ENCODE results near the gene PKP1. TPM values are rescaled to one million over a fixed set of nuclear protein-coding genes. Genes with fewer than 3 reads are reported as not detected.

The PKP1 gene
- total and polyA plus RNA-seq, 2 of the 4 experiments (the other 2 are of a cell fraction) = 0.18 to 0.36 TPM

DNA sequence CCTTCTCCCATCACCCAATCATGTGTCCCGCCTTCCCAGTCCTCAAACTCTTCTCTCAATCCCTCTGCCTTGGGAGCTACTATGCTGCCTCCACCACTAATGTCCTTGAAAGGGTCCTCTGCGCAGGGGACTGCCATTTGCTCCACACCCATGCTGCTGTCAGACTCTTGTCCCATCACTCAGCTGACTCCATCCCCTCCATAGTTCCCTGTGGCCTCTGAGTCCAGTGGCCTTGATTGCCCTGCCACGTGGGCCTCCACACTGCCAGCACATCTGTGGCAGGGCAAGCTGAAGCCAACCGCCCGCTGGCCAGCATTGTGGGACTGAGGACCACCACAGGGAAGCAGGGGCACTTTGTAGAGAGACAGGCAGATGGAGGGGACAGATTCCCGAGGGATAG, 95.5 kb downstream of the PKP1 start:
- H3K14ac ChIP-seq (replicated peaks; ENCODE audit: low read depth, low read length) = no peak overlapping the region
- peaks cover 18% of the 10 kb centered on the region for H3K4me1 ChIP-seq (ENCODE audit: control insufficient read depth, insufficient read depth, low read length)
- no peak overlapping the region for H3K27ac ChIP-seq (ENCODE audit: insufficient read depth, low read length)
- dilution Hi-C loops (cut with HindIII; ENCODE audit: low sequenced_read_pairs, unreplicated experiment) (no loop called here), intact Hi-C loops (cut with micrococcal nuclease) (no loop called here), in situ Hi-C loops (cut with MboI; ENCODE audit: low sequenced_read_pairs) (no loop called here)
- no TSS peak for BruUV-seq (replicated peaks)
- H4K91ac ChIP-seq (ENCODE audit: insufficient read depth, low read depth, low read length) = no peak overlapping the region
- ChIA-PET CTCF (interaction anchor here (1.5 kb wide), 1 partner anchor 18 kb away, joined by 3 read pairs; no protein-coding TSS in a partner anchor), POLR2A (ENCODE audit: unreplicated experiment) (no interaction called here)
- H3K36me3 ChIP-seq (ENCODE audit: control insufficient read depth, insufficient read depth, low read length) = no peaks in the 10 kb centered on the region
- TF ChIP-seq, protein P1, sequence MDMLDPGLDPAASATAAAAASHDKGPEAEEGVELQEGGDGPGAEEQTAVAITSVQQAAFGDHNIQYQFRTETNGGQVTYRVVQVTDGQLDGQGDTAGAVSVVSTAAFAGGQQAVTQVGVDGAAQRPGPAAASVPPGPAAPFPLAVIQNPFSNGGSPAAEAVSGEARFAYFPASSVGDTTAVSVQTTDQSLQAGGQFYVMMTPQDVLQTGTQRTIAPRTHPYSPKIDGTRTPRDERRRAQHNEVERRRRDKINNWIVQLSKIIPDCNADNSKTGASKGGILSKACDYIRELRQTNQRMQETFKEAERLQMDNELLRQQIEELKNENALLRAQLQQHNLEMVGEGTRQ (IDR thresholded peaks at IDR 0.05; ENCODE audit: low read depth, low read length) = no peak
- TF ChIP-seq BHLHE40 (IDR thresholded peaks at IDR 0.05; ENCODE audit: low read depth, low read length) = no peak
- TF ChIP-seq FOS (IDR thresholded peaks at IDR 0.05; ENCODE audit: low read depth, low read length) = no peak
- TF ChIP-seq CEBPB (IDR thresholded peaks at IDR 0.05; ENCODE audit: low read depth, low read length) = no peak
- TF ChIP-seq, protein P2, sequence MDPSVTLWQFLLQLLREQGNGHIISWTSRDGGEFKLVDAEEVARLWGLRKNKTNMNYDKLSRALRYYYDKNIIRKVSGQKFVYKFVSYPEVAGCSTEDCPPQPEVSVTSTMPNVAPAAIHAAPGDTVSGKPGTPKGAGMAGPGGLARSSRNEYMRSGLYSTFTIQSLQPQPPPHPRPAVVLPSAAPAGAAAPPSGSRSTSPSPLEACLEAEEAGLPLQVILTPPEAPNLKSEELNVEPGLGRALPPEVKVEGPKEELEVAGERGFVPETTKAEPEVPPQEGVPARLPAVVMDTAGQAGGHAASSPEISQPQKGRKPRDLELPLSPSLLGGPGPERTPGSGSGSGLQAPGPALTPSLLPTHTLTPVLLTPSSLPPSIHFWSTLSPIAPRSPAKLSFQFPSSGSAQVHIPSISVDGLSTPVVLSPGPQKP (IDR thresholded peaks at IDR 0.05; ENCODE audit: borderline replicate concordance, low read depth, low read length) = no peak
- no peak for TF ChIP-seq MXI1 (IDR thresholded peaks at IDR 0.05; ENCODE audit: borderline replicate concordance, low read depth, low read length)
- TF ChIP-seq NFE2L2 (IDR thresholded peaks at IDR 0.05; ENCODE audit: low read depth, low read length) = no peak
- no peak for TF ChIP-seq RFX5 (IDR thresholded peaks at IDR 0.05; ENCODE audit: low read depth, low read length)
- TF ChIP-seq RCOR1 (IDR thresholded peaks at IDR 0.05; ENCODE audit: insufficient replicate concordance, low read length) = no peak
- TF ChIP-seq SMC3 (IDR thresholded peaks at IDR 0.05; ENCODE audit: low read depth, low read length) = no peak
- TF ChIP-seq MAZ (IDR thresholded peaks at IDR 0.05; ENCODE audit: borderline replicate concordance, low read depth, low read length) = no peak
- TF ChIP-seq POLR2A (IDR thresholded peaks at IDR 0.05; ENCODE audit: low read depth, low read length) = no peak
- no peak for TF ChIP-seq RAD21 (IDR thresholded peaks at IDR 0.05; ENCODE audit: low read length)
- no peak for TF ChIP-seq CHD1 (IDR thresholded peaks at IDR 0.05; ENCODE audit: low read depth, low read length)
- no peak for TF ChIP-seq MAFK (IDR thresholded peaks at IDR 0.05; ENCODE audit: low read depth, low read length)
- TF ChIP-seq, protein P3, sequence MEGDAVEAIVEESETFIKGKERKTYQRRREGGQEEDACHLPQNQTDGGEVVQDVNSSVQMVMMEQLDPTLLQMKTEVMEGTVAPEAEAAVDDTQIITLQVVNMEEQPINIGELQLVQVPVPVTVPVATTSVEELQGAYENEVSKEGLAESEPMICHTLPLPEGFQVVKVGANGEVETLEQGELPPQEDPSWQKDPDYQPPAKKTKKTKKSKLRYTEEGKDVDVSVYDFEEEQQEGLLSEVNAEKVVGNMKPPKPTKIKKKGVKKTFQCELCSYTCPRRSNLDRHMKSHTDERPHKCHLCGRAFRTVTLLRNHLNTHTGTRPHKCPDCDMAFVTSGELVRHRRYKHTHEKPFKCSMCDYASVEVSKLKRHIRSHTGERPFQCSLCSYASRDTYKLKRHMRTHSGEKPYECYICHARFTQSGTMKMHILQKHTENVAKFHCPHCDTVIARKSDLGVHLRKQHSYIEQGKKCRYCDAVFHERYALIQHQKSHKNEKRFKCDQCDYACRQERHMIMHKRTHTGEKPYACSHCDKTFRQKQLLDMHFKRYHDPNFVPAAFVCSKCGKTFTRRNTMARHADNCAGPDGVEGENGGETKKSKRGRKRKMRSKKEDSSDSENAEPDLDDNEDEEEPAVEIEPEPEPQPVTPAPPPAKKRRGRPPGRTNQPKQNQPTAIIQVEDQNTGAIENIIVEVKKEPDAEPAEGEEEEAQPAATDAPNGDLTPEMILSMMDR (conservative IDR thresholded peaks at IDR 0.05; ENCODE audit: low read depth, low read length) = no peak
- no peak overlapping the region for H3K9ac ChIP-seq (ENCODE audit: low read depth, low read length)
- no peak overlapping the region for H3K4me2 ChIP-seq (ENCODE audit: low read depth, low read length)
- H2BK15ac ChIP-seq (ENCODE audit: low read depth, low read length) = no peak overlapping the region
- H4K20me1 ChIP-seq (ENCODE audit: insufficient read depth, low read length) = no peaks in the 10 kb centered on the region
- H3K23ac ChIP-seq (ENCODE audit: low read depth, low read length) = no peak overlapping the region
- no peak overlapping the region for H3K56ac ChIP-seq (ENCODE audit: extremely low read depth, insufficient read depth, low read length)
- no peak overlapping the region for H2AFZ ChIP-seq (replicated peaks; ENCODE audit: low read length, poor library complexity)
- ATAC-seq (ENCODE audit: low read depth) (no peak), DNase-seq (no peak)
- H3K9me3 ChIP-seq (ENCODE audit: control insufficient read depth, insufficient read depth, low read length) = no peaks in the 10 kb centered on the region; the same call in 1 of the 2 replicates
- no peak overlapping the region for H2BK5ac ChIP-seq (ENCODE audit: low read depth, low read length, poor library complexity, severe bottlenecking)
- no peak overlapping the region for H2BK120ac ChIP-seq (ENCODE audit: low read depth, low read length)
- no peak overlapping the region for H2AK9ac ChIP-seq (replicated peaks; ENCODE audit: low read depth, low read length, poor library complexity)
- H3K27me3 ChIP-seq (ENCODE audit: control insufficient read depth, insufficient read depth, low read length) = peaks cover 23% of the 10 kb centered on the region
- WGBS, 2 experiments (ENCODE audit: extremely low coverage in 2 of 2, insufficient read length in 1 of 2) = 77% methylated on average over 3 of the region's 6 CpGs; no CpG with 5 or more reads in 1 of the 2 experiments
- H3K79me1 ChIP-seq (ENCODE audit: low read depth in 1 of 2, low read length in 2 of 2) = no peaks in the 10 kb centered on the region
- no peak overlapping the region for H3K4me3 ChIP-seq (ENCODE audit: insufficient read depth, low read depth, low read length)
- H2AK5ac ChIP-seq (ENCODE audit: low read depth, low read length) = no peak overlapping the region; the same call in 1 of the 2 replicates
- no peak overlapping the region for H3K18ac ChIP-seq (ENCODE audit: low read depth, low read length)
- no peak overlapping the region for H4K8ac ChIP-seq (ENCODE audit: low read depth in 2 of 2, low read length in 2 of 2)
- H4K5ac ChIP-seq (ENCODE audit: low read depth, low read length) = no peak overlapping the region
- H3K9me1 ChIP-seq (ENCODE audit: insufficient read depth, low read length) = peaks cover 8% of the 10 kb centered on the region
- no peak overlapping the region for H2BK20ac ChIP-seq (ENCODE audit: low read depth, low read length)
- H3K4ac ChIP-seq (ENCODE audit: low read depth, low read length) = no peak overlapping the region

Data from IMR-90 (cell line).